Medulla oblongata (tissue), 1 donor: ENCODE measurements around the gene SLC39A10.

Experiments
- DNase-seq: peaks from one replicate; pipeline ENCODE4 v3.0.0-alpha.2; 2015; ENCODE audit errors: extremely low spot score

SLC39A10 gene

DNA sequence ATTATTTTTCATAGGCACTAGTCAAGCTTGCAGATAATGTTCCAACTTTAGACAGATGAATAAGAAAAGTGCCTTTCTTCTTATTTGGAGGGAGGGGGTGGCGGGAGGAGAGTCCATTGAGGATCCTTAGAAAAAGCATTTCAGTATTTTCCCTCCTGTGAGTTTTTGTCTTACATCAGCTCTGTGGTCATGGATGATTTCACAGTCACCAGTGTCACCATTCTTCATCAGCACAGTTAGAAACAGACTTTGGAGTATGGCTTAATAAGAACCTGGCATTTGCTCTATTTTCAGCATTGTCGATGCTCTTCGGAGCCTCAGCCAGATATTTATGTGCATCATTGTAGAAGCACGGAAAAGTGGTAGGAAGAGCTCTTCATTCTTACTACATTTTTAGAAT lies 70.1 kb downstream of the SLC39A10 start:
- DNase-seq: no peak

DNA sequence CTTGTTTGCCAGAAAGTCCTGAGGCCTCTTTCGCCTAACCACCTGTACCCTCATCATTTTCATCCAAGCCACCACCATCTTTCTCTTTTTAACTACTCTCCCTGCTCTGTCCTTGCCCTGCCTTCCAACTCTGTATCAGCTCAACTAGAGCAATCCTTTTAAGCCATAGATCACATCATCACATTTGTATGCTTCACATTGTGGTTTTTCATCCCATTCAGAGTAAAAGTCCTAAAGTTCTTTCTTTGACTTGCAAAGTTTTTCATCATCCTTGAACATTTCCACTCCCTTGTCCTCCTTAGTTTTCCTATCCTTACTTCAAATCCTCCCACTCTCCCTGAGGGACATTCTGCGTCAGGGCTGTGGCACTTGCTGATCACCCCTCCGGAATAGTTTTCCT lies 73.9 kb downstream of the SLC39A10 start:
- DNase-seq: no peak

DNA sequence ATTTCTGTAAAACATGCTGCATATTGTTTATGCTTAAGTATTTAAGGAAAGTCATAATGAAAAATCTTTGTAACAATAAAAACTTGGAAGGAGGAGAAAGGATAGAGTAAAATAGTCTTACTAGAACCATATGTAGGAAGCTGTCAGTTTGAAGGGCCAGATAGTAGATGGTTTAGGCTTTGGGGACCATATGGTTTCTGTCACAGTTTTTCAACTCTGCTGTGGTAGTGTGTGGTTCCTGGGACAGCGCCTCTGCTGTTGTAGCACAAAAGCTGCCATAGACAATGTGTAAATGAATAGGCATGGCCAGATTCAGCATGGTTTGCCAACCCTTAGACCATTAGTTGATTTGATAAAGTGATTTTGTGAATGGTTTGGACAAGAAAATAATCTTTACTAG lies 75.5 kb downstream of the SLC39A10 start:
- no peak for DNase-seq

DNA sequence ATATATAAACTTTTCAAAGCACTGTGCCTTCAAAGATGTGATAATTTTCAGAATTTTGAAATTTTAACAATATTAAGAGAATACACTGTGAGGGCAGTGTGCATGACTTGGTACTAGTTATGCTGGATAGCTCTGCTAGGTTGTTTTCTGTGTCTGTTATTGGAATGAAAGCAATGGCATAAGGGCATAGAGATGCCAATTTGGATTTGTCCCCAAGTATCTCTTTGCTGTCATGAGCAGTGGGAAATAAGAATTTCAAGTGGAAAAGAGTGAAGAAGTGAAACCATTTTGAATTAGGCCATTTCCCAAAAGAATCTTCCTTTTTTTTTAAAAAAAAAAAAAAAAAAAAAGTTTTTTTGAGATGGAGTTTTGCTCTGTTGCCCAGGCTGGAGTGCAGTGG lies 76.8 kb downstream of the SLC39A10 start:
- DNase-seq: no peak

DNA sequence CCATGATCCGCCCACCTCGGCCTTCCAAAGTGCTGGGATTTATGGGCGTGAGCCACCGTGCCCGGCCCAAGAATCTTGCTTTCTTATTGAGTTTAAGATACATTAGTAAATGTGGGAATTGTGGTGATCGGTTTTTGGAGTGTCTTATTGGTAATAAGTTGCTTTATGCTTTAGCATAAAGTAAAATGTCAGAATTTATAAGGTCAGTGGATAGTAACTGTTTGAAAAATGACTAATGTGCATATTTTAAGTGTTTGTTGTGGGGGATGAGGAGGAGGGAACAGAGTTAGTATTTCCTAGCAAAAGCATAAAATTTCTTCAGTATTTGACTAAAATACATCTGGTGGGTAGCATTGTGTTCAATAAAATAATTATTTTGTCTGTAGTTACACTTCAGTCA lies 77.4 kb downstream of the SLC39A10 start:
- no peak for DNase-seq

DNA sequence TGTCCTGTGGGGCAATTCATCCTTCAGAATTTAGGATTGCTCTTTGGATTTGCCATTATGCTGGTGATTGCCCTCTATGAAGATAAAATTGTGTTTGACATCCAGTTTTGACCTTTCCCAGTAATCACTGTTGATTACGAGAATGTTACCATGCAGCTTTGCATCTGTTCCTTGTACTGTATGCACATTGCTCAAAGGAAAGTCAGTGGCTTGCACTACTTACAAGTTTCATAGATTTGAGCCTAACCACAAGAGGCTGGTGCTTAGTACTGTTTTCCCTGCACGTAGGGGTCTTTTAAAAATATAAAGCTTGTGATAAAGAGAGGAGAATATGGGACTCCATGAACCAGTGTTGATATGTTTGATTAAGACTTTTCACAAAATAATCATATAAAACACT lies 77.9 kb downstream of the SLC39A10 start:
- no peak for DNase-seq

DNA sequence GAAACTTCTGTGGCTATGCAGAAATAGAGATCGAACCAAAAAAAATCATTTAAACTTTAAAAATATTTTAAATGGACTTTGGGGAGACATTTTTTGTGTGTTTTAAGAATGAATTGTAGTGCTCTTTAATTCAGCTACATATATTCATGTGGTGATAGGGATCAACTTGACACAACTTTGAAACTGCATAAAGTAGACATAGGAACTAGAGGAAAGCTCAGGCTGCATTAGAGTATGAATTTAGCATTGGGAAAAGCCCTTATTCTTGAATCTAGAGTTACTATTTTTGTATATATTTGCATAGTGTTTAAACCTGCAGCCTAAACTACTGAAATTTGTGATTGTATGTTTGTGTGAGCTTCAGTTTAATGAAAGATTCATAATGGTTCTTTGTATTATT lies 78.3 kb downstream of the SLC39A10 start:
- no peak for DNase-seq

DNA sequence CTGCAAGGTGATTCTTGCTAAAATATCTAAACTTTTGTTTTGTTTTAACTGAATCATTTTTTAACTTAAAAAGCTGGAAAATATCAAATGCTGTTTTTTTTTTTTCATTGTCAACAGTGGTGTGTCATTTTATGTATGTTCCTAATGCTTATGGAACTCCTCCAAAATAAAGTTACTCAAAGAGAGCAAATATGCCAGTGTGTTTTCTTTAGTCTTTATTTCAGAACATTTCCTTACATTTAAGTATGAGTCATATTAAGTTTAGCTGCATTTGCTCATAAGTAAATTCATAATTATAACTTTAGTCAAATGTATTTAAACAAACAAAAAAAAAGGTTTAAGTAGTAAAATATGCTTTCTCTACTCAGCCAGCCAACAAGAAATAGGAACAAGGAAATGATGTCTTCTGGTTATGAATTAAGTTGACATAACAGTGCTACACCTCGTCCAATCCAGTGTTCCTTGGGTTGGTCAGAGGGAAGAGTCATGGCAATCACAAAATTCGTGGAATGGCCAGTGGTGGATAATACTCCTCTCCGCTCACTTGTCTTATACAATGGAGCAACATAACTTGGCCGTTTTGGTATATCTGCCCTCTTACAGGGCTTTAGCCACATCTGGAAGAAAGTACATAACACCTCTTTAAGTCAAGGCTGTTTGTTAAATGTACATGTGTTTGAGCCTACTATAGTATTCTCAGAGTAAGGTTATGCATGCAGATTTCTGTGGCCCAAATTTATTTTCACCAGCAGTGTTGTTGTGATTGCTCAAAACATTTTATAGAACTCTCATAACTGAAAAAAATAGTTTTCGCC lies 80.7 kb downstream of the SLC39A10 start:
- DNase-seq: no peak

DNA sequence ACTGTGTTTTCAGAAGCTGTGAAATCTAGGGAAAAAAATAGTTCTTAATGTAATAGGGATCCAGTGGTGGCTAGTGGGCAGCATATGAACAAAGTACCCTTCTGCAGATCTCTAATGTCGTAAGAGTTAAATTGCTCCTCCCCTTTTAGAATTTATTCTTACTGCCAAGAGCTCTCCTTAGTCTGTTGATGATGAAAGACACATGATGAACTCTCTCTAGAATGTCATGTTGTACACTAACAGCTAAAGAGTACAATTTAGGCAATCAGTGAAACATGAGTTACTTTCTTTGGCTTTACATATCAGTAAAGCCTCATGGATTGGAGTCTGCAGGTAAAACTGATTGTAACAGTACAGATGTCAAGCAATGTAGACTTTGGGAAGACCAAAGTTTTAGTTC lies 84.2 kb downstream of the SLC39A10 start:
- no peak for DNase-seq

DNA sequence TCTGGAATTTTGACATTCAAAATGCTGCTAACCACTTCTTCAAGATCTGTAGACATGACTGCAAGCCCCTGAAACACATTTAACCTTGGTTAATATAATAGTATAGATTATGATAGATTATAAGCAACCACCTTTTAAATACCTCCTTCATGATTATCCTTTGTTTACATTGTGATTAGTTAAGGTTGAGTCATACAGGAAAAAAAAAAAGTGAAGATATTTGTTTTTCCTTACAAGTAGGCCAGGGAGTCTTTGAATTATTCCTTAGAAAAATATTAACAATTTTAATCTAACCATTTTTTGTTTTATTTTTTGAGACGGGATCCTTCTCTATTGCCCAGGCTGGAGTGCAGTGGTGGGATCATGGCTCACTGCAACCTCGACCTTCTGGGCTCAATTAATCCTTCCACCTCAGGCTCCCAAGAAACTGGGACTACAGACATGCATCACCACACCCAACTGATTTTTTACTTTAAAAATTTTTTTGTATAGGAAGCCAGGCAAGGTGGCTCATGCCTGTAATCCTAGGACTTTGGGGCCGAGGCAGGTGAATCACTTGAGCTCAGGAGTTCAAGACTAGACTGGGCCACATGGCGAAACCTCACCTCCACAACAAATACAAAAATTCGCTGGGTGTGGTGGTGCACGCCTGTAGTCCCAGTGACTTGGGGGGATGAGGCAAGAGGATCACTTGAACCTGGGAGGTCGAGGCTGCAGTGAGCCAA lies 99.4 kb downstream of the SLC39A10 start:
- DNase-seq: no peak

DNA sequence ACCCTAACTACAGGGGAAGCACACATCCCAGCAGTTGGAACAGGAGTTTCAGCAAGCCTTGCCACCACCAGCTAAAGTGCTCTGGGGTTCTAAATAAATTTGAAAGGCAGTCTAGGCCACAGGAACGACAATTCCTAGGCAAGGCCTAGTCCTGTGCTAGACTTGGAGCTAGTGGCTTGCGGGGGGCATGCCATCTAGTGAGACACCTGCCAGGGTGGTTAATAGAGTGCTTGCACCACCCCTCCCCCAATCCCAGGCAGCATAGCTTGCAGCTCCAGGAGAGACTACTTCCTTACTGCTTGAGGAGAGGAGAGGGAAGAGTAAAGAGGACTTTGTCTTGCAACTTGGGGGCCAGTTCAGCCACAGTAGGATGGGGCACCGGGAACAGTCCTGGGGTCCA lies 101.8 kb downstream of the SLC39A10 start:
- DNase-seq: no peak

DNA sequence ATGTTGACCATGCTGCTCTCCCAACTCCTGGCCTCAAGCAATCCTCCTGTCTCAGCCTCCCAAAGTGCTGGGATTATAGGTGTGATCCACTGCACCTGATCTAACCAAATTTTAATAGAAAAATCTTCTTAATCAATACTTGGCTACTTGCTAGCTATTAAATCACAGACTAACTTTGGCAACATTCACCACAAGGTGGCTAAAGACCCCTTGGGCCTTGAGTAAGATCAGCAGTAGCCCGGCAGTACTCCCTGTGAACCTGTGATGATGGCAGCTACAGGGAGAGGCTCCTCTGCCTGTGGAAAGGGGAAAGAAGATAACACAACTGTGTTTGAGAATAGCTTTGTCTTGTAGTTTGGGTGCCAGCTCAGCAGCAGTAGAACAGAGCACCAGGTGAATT lies 102.9 kb downstream of the SLC39A10 start:
- DNase-seq: no peak

DNA sequence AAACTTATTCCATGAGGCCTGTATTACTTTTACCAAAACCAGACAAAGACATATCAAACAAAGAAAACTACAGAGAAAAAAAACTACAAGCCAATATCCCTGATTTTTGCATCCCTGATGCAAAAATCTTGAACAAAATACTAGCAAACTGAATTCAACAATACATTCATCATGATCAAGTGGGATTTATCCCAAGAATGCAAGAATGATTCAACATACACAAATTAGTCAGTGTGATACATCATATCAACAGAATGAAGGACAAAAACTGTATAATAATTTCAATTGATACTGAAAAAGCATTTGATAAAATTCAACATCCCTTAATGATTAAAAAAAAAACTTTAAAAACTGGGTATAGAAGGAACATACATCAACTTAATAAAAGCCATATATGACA lies 106.8 kb downstream of the SLC39A10 start:
- DNase-seq: no peak

DNA sequence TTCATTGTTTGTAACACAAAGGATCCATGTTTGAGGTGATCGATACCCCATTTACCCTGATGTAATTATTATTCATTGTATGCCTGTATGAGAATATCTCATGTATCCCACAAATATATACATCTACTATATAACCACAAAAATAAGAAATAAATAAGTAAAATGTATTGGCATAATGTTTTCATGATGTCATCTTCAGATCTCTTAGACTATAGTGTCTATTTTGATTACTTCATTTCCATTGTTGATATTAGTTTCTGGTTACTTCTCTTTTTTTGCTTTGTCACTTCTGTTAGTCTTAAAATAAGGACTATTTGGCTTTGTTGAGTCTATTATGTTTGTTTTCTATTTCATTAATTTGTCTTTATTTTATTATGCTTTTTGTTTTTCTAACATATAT lies 109.7 kb downstream of the SLC39A10 start:
- DNase-seq: no peak

DNA sequence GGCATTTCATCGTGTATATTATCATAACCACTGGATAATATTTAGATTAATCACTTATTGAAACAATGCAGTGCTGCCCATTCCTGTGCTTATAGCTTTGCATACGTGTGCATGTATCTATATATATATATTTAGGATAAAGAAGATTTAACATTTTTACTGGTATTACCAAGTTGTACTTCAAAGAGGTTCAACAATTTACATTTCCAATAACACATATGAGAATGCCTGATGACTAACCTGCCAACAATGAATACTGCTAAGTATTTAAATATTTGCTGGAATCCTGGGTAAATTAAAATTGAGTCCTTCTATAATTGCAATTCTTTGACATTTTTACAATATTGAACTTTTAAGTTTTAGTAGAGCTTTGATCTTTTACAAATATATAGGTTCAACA lies 111.4 kb downstream of the SLC39A10 start:
- no peak for DNase-seq

DNA sequence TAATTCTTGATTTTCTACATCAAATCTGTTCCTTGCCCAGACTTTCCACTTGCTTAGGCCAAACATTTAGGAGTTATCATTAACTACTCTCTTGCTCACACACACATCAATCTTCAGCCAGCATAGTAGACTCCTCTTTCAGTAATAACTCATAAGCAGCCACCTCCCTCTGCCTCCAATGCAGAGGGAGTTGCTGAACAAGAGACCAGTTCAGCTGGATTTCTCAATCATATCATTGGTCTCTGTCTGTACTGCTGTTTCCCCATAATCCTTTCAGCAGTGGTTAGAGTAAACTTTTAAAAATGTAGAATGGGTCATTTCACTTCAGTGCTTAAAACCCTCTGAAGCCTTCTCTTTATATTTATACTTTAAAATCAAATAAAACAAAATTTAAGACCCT lies 112.9 kb downstream of the SLC39A10 start:
- DNase-seq: no peak

DNA sequence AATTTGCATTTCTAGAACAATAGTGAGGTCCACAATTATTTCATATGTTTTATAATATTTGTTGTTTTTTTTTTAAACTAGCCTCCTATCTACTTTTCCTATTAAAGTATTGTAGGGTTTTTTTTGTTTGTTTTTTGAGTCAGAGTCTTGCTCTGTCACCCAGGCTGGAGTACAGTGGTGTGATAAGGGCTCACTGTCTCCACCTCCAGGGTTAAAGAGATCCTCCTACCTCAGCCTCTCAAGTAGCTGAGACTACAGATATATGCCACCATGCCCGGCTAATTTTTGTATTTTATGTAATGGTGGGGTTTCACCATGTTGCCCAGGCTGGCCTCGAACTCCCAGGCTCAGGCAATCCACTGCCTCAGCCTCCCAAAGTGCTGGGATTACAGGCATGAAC lies 122.5 kb downstream of the SLC39A10 start:
- DNase-seq: no peak

DNA sequence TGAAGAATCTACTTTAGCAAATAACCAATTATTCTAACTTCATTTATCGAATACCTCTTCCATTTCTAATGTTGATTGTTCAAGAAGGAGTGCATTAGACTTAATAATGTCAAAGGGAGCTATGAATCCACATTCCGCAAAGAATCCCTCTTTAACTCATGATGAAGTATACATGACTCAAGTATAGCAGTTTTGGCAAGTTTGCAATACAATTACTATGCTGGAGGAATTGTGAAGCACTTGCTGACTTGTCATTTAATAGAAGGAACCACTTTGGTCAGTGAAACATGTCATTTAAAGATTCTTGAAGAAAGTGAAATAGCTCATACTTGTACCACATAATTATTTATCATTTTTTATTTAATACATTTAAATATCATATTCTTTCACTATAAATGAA lies 125.1 kb downstream of the SLC39A10 start:
- no peak for DNase-seq
